GM15510 (cell line): Measurements from ENCODE around the gene PHF3.

Experiments used
- POLR2A ChIP-seq: IDR thresholded peaks from 3 replicates; pipeline ENCODE4 v1.6.1; 2011; ENCODE audit warnings: borderline replicate concordance; ENCODE audit not compliant: insufficient read length; ENCODE audit errors: extremely low read depth

The PHF3 gene

DNA sequence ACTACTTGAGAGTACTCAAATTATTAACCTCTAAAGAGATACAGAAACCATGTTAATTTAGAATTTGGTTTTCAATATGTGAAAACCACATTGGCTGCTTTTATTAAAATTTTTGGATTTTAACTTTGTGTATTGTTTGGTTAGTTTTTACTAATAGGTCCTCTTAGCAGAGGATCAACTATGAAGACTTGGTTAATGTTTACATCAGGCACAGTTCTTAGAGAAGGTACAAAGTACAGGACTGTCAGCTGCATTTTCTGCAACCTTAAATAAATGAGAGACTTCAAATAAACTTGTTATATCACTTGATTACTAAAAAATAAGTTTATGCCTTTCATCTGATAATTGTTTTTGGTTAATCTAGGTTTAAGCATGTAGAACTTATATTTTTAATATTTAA lies 89.1 kb downstream of the PHF3 start:
- no peak for TF ChIP-seq POLR2A

DNA sequence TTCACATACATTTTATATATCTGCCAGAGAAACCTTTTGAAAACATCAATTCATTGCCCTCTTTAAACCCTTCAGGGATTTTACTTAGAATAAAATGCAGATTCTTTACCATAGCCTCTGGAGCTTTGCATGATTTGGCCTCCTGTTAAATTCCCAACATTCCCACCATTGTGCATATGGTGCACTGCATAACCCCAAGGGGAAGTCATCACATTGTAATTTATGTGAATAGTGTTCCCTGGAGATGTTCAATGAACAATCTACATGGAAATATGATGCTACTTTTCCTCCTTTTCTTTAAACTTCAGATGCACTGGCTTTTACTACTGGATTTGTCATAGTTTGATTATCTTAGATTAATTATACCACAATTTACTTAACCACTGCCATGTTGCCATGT lies 94.7 kb downstream of the PHF3 start:
- no peak for TF ChIP-seq POLR2A

DNA sequence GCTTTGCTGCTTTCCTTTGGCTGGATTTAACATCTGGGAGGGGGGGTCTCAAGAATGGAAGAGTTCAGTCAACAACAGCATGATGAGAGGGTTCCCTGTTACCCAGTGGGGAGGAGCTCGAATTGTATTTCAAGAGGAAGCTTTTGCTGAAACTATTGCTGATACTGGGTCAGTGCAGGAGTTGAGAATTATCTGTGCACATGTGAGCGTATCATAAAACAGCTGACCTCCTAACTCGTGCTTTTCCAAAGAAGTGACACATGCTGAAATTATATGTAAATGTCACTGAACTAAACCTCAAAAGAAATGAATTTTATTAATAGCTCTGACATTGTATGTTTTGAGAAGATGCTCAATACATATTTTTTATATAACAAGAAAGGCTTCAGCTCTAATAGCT lies 96.3 kb downstream of the PHF3 start:
- TF ChIP-seq POLR2A: no peak

DNA sequence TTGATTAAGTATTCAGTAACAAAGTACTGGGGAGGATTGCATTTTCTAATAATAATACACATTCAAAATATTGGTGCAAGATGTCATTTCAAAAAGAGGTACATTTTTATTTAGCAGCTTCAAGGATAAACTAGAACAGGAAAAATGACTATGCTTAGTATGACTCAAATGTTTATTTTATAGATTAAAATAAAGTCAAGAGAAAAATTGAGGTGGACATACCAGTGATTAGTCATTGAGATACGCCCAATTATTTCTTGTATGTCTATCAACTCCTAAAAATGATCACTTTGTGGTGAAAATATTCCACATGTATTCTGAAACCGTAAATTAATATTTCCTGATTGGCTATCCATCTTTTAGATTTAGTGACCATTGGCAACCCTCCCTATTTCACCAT lies 96.7 kb downstream of the PHF3 start:
- no peak for TF ChIP-seq POLR2A

DNA sequence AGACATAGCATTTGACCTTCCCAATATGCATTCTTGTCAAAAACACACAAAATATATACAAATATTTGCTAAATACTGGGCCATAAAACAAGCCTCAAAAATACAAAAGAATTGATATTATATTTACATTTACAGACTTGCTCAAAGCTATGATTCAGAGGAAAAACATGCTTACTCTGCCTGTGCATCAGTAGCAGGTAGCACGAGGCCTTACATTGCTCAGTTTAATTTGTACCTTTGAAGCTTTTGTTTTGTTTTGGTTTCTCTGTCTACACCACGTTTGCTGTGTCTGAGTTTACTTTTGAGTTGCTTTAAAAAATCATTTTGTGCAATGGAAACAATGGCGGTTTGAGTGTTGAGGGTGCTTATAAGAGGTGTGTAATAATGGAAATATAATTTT lies 99.3 kb downstream of the PHF3 start:
- no peak for TF ChIP-seq POLR2A

DNA sequence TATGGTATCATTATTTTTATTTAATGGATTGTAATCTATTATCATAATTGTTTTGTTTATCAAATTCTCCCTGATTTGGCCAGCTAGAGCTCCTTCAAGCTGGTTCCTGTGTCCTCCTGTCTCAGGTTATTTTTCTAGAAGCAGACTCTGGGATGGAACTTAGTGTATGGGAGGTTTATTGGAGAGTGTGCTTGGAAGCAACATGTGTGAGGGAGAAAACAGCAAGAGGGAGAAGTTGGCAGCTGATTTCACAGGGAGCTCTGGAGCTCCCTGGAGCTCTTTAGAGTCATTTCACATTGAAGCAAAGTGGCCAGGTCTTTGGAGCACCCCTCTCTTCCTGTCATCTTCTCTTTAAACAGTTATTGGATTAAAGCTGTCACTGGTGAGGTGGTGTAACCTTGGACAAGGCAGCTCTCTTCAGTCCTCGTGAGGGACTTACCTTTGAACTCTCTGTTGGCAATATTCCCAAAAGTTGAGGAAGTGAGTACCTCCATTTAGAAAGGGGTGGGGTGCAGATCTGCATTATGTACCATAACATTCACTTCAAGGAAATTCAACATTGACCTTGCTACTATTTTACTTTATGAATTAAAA lies 103.6 kb downstream of the PHF3 start:
- no peak for TF ChIP-seq POLR2A

DNA sequence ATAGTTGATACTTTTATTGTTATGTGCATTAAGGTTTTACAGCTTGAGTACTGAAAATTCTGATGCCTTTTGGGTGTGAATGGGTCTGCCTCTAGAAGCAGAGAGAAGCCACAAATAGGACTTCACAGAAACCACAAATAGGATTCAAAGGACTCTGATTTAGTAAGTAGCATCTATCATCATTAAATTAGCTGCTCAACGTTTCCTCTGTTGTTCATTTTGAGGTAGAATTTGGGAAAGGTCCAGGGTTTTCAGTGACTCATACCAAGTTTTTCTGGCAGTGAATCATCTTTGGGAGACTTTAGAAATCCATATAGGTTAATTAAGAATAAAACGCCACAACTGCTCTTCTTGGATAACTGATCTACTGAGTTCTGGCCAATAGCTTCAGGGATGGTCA lies 105.1 kb downstream of the PHF3 start:
- TF ChIP-seq POLR2A: no peak

DNA sequence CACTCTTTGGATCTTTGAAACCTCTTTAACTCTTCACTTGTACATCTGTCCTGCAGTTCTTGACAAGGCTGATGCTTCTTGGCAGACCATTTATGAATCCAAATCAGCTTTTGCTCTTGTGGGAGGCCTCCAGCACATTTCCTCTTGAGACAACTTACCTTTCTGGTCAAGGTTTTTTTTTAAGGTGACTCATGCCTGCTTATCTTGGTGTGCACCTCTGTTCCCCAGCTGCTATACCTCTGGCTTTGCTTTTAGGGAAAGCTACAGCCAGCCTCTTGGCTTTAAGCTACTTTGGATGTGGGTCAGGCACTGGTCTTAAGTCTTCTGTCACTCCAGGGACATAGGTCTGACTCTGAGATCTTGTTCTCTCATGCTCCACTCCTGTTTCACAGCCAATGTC lies 106.5 kb downstream of the PHF3 start:
- no peak for TF ChIP-seq POLR2A

DNA sequence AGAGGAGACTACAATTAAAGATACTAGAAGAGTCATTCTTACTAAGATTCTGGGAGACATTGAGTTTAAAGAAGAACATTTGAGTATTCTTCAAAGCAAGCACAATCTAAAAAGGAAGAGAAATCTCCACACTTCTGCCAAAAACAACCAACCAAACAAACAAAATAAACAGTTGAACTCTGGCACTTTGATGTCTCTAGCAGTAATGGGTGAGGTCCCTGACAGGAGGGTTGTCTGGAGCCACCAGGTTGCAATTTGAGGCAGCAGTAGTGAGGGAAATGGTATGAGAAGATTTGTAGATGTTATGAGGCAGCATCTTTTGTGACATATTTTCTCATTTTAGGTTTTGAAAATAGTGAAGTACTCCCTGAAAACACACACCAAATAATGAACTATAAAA lies 108.1 kb downstream of the PHF3 start:
- TF ChIP-seq POLR2A: no peak

DNA sequence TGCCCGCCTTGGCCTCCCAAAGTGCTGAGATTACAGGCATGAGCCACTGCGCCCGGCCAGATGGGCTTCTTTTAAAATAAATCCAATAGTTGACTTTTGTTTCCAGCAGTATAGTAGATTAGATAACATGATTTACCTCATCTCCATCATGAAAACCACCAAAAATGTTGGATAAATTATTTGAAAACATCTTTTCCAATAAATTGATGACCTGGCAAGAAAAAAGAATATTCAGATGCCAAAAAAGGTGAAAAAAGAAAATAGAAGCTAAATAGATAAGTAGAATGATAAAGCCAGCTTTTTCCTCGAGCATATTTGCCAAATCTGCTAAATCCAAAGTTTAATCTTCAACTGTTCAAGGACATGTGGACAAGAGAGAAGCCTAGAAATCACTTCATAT lies 109.2 kb downstream of the PHF3 start:
- TF ChIP-seq POLR2A: no peak

DNA sequence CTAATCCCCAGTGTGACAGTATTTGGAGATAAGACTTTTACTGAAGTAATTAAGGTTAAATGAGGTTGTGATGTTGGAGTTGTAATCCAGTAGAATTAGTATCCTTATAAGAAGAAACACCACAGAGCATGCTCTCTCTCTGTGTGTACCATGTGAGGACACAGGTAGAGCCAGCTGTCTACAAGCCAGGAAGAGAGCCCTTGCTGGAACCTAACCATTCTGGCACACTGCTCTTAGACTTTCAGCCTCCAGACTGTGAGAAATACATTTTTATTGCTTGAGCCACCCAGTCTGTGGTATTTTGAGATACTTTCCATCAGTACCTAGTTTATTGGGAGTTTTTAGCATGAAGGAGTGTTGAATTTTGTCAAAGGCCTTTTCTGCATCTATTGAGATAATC lies 110.2 kb downstream of the PHF3 start:
- no peak for TF ChIP-seq POLR2A

DNA sequence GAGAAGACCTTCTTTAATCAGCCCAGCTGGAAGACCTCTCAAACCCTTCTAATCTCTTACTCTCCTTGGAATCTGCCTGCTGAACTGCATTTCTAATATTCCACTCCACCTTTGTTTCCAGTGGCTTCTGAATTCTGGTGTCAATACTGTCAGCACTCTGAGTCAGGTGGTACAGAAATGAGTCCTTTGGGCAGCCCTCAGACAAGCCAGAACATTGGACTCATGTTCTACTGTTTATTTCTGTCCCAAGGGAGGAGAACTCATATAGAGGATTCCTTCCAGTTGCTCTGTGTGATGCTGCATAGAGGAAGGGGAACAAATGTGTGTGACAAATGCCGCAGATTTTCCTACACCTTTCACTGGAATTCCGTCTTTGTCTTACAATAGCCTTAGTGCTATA lies 114.8 kb downstream of the PHF3 start:
- TF ChIP-seq POLR2A: no peak

DNA sequence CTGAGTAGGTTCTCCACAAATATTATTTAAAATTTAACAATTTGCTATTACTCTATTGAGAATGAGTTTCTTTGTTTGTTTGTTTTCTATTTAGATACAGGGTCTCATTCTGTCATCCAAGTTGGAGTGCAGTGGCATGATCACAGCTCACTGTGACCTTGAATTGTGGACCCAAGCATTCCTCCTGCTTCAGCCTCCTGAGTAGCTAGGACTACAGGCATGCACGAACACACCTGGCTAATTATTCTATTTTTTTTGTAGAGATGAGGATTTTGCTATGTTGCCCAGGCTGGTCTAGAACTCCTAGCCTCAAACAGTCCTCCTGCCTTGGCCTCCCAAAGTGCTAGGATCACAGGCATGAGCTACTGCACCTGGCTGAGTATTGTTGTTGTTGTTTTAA lies 122.2 kb downstream of the PHF3 start:
- no peak for TF ChIP-seq POLR2A

DNA sequence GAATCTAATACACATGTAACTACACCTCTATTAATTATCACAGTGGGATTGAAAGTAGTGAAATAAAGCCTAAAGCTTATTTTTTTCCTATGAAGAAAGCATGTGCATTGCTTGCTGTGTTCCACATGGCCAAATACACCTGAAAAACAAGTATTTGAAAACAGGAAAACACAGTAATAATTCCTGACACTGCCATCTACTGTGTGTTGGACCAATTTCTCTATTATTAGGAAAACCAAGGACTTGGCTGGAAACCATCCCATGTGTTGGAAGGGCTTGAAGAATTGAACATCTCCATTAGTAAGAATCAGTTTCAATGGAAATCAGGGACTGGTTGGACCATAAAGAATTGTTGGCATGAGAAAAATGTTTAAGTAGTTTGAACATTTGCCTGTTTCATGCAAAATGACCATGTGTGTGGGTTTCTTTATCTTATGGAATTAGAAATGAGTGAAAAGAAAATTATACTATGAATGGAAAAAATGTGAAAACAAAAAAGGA lies 124.1 kb downstream of the PHF3 start:
- TF ChIP-seq POLR2A: no peak

DNA sequence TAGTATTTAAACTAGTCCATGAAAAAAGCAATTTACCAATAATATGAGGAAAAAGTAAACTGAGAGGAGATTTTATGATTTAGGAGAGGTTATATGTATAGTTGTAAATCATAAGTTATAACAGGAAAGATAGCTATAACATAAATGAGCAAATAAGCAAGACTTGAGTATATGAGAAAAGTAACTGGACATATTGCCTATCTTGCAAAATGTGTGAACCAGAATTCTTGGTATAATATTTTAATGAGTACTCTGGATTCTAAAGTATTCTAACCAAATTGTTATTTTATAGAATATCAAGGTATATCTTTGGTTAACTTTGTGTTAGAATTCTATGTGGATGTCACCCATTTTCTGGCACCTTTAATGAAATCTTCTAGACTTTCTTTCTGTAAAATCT lies 124.6 kb downstream of the PHF3 start:
- TF ChIP-seq POLR2A: no peak

DNA sequence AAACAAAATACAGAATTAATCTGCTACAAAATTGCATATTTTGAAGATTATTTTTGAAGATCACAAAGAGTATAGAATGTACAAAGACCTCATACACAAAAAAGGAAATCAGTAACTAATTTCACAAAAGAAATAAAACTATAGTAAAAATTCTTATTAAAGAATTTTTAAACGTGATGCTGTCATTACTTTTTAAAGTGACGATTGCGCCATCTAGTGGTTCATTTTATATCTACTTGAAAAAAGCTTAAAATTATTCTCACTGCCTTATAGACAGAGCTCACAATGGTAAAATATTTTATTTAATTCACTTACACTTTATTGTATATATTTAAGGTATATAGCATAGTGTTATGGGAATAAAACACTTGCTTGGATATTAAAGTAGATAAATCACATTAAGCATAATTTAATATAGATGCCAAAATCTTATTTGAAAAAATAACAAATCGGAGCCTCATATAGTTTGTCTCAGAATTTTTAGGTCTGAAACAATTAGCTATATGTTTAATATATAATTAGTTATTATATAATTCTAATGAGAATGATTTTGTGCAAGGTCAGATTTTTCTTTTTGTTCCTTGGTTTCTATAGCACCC lies 128.8 kb downstream of the PHF3 start:
- no peak for TF ChIP-seq POLR2A
